OCI-LY7 (cell line): Measurements from ENCODE around the gene CFB.

Experiments
- EZH2phosphoT487 ChIP-seq: fragments of 200-600 bp; sonication (generic); IDR thresholded peaks from 2 replicates; pipeline ENCODE4 v1.6.1; 2018; ENCODE audit warnings: low read depth, borderline replicate concordance, mild to moderate bottlenecking, mixed run types, antibody characterized with exemption, low read length, moderate library complexity, mixed read lengths
- TF ChIP-seq, protein P1 (sequence below): fragments of 200-600 bp; sonication (generic); conservative IDR thresholded peaks from 2 replicates; pipeline ENCODE4 v1.5.1; 2014; ENCODE audit warnings: mild to moderate bottlenecking, antibody characterized with exemption, low read length, moderate library complexity, mixed read lengths

DNA sequence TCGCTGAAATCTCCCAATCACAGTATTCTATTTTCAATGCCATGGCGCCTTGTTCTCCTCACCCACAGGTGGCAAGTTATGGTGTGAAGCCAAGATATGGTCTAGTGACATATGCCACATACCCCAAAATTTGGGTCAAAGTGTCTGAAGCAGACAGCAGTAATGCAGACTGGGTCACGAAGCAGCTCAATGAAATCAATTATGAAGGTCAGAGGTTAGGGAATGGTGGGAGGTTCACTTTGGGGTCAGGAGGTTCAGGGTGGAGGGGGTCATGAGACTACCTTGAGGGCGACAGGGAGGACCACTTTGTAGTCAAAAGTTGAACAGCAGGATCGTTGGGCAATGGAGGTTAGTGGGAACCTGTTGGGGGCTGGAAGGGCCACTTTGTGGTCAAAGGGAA, 2.4 kb downstream of the CFB start:
- TF ChIP-seq, protein P1, sequence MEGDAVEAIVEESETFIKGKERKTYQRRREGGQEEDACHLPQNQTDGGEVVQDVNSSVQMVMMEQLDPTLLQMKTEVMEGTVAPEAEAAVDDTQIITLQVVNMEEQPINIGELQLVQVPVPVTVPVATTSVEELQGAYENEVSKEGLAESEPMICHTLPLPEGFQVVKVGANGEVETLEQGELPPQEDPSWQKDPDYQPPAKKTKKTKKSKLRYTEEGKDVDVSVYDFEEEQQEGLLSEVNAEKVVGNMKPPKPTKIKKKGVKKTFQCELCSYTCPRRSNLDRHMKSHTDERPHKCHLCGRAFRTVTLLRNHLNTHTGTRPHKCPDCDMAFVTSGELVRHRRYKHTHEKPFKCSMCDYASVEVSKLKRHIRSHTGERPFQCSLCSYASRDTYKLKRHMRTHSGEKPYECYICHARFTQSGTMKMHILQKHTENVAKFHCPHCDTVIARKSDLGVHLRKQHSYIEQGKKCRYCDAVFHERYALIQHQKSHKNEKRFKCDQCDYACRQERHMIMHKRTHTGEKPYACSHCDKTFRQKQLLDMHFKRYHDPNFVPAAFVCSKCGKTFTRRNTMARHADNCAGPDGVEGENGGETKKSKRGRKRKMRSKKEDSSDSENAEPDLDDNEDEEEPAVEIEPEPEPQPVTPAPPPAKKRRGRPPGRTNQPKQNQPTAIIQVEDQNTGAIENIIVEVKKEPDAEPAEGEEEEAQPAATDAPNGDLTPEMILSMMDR = no peak
- no peak for TF ChIP-seq EZH2phosphoT487
